ENCODE measurements around the gene CBLN2. TPM values are rescaled to one million over a fixed set of nuclear protein-coding genes. Genes with fewer than 3 reads are reported as not detected.

The CBLN2 gene
- total and polyA plus RNA-seq, 2 donors from 2014 or later = 0.88 to 2.2 TPM

- Histone ChIP-seq H3K4me1 (ENCODE audit: control insufficient read depth in 2 of 3, insufficient read depth in 2 of 3, low read depth in 1 of 3, low read length in 3 of 3) (no peaks in the 10 kb centered on the region), H3K36me3 (ENCODE audit: control insufficient read depth in 2 of 3, insufficient read depth in 3 of 3, low read length in 3 of 3) (no peaks in the 10 kb centered on the region), H3K27ac (ENCODE audit: low read depth in 2 of 2, low read length in 2 of 2) (no peak overlapping the region), H3K4me3 (ENCODE audit: low read length in 3 of 3) (no peak overlapping the region), H3K27me3 (ENCODE audit: control insufficient read depth, insufficient read depth, low read length) (no peaks in the 10 kb centered on the region), H3K9me3 (ENCODE audit: control insufficient read depth in 2 of 3, insufficient read depth in 1 of 3, low read length in 3 of 3) (no peaks in the 10 kb centered on the region), H3K9ac (ENCODE audit: low read length in 3 of 3) (no peak overlapping the region)
- intact Hi-C loops (cut with DNase I) = no loop called here
- FAIRE-seq (no peak), DNase-seq (no peak)
- TF ChIP-seq CTCF (IDR thresholded peaks at IDR 0.05; ENCODE audit: borderline replicate concordance, extremely low read depth, insufficient read depth) = no peak
Measured at GRCh38 chr18:72581976-72582375, 37.8 kb upstream of the CBLN2 start.

GRCh38 chr18:72572896-72573295, 28.8 kb upstream of the CBLN2 start:
- Histone ChIP-seq H3K4me1 (ENCODE audit: control insufficient read depth in 2 of 3, insufficient read depth in 2 of 3, low read depth in 1 of 3, low read length in 3 of 3) (no peaks in the 10 kb centered on the region), H3K9ac (ENCODE audit: low read length in 3 of 3) (no peak overlapping the region), H3K36me3 (ENCODE audit: control insufficient read depth in 2 of 3, insufficient read depth in 3 of 3, low read length in 3 of 3) (no peaks in the 10 kb centered on the region), H3K27me3 (ENCODE audit: control insufficient read depth, insufficient read depth, low read length) (no peaks in the 10 kb centered on the region), H3K27ac (ENCODE audit: low read depth in 2 of 2, low read length in 2 of 2) (no peak overlapping the region), H3K9me3 (ENCODE audit: control insufficient read depth in 2 of 3, insufficient read depth in 1 of 3, low read length in 3 of 3) (no peaks in the 10 kb centered on the region), H3K4me3 (ENCODE audit: low read length in 3 of 3) (no peak overlapping the region)
- DNase-seq = no peak
- intact Hi-C loops (cut with DNase I) = no loop called here
- no peak for TF ChIP-seq CTCF (IDR thresholded peaks at IDR 0.05; ENCODE audit: borderline replicate concordance, extremely low read depth, insufficient read depth)
- no peak for FAIRE-seq

GRCh38 chr18:72566290-72566689, 22.1 kb upstream of the CBLN2 start:
- Histone ChIP-seq H3K27me3 (ENCODE audit: control insufficient read depth, insufficient read depth, low read length) (no peaks in the 10 kb centered on the region), H3K9ac (ENCODE audit: low read length in 3 of 3) (no peak overlapping the region), H3K4me3 (ENCODE audit: low read length in 3 of 3) (no peak overlapping the region), H3K4me1 (ENCODE audit: control insufficient read depth in 2 of 3, insufficient read depth in 2 of 3, low read depth in 1 of 3, low read length in 3 of 3) (no peaks in the 10 kb centered on the region), H3K36me3 (ENCODE audit: control insufficient read depth in 2 of 3, insufficient read depth in 3 of 3, low read length in 3 of 3) (no peaks in the 10 kb centered on the region), H3K9me3 (ENCODE audit: control insufficient read depth in 2 of 3, insufficient read depth in 1 of 3, low read length in 3 of 3) (no peaks in the 10 kb centered on the region), H3K27ac (ENCODE audit: low read depth in 2 of 2, low read length in 2 of 2) (no peak overlapping the region)
- no peak for DNase-seq
- intact Hi-C loops (cut with DNase I) = no loop called here
- no peak for FAIRE-seq
- no peak for TF ChIP-seq CTCF (IDR thresholded peaks at IDR 0.05; ENCODE audit: borderline replicate concordance, extremely low read depth, insufficient read depth)

- TF ChIP-seq CTCF (IDR thresholded peaks at IDR 0.05; ENCODE audit: borderline replicate concordance, extremely low read depth, insufficient read depth) = no peak
- no peaks in the 10 kb centered on the region for H3K27me3 ChIP-seq (ENCODE audit: control insufficient read depth, insufficient read depth, low read length)
- no peak overlapping the region for H3K9ac ChIP-seq (ENCODE audit: low read length in 3 of 3)
- FAIRE-seq (no peak), DNase-seq (no peak)
- no peaks in the 10 kb centered on the region for H3K36me3 ChIP-seq (ENCODE audit: control insufficient read depth in 2 of 3, insufficient read depth in 3 of 3, low read length in 3 of 3)
- H3K4me1 ChIP-seq (ENCODE audit: control insufficient read depth in 2 of 3, insufficient read depth in 2 of 3, low read depth in 1 of 3, low read length in 3 of 3) = no peaks in the 10 kb centered on the region
- H3K9me3 ChIP-seq (ENCODE audit: control insufficient read depth in 2 of 3, insufficient read depth in 1 of 3, low read length in 3 of 3) = no peaks in the 10 kb centered on the region
- intact Hi-C loops (cut with DNase I) = no loop called here
- H3K27ac ChIP-seq (ENCODE audit: low read depth in 2 of 2, low read length in 2 of 2) = no peak overlapping the region
- no peak overlapping the region for H3K4me3 ChIP-seq (ENCODE audit: low read length in 3 of 3)
Measured at GRCh38 chr18:72555968-72556367, 11.8 kb upstream of the CBLN2 start.

Data from kidney (tissue), 14 donors.